HepG2 (cell line): ENCODE measurements around the gene TTLL6. TPM values are rescaled to one million over a fixed set of nuclear protein-coding genes. Genes with fewer than 3 reads are reported as not detected.

ENCODE experiments used
- ATAC-seq: fragments of 200-7000 bp; cut with Tn5 transposase; 3 replicates; pipeline ENCODE4 v1.9.1; 2020; ENCODE audit warnings: mild to moderate bottlenecking, moderate library complexity
- BruUV-seq: library from RNA; stranded (reverse); fragments of 400-500 nt; replicated peaks from 2 replicates; lab custom pipeline; 2021; lab: Mats Ljungman, UMichigan
- CTCF ChIA-PET: fragments of 300-600 bp; formaldehyde crosslinking; extraction: SDS; loops from one replicate; lab custom pipeline; 2021; ENCODE audit warnings: low total read pairs, inconsistent platforms, low intra/inter-chr PET ratio; lab: Yijun Ruan, JAX
- POLR2A ChIA-PET: fragments of 350-600 bp; sonication (Branson Sonifier 250); formaldehyde crosslinking; loops from one replicate; lab custom pipeline; 2020; ENCODE audit warnings: antibody characterized with exemption, inconsistent platforms; lab: Yijun Ruan, JAX
- DNase-seq: peaks from one replicate; pipeline ENCODE4 v3.0.0-alpha.2; 2015; ENCODE audit warnings: low spot score
- FAIRE-seq: peaks from 3 replicates; lab custom pipeline; 2011; peaks lifted over from hg19 to GRCh38; lab: Jason Lieb, UNC
- H2AFZ ChIP-seq: one replicate; pipeline ENCODE4 v1.6.1; 2011; ENCODE audit warnings: low read length, inconsistent platforms
- H3K27ac ChIP-seq: fragments of 300-600 bp; 3 replicates; pipeline ENCODE4 v1.8.0; 2011; ENCODE audit warnings: mixed run types, mild to moderate bottlenecking, mixed read lengths, low read length, inconsistent platforms; ENCODE audit not compliant: insufficient read depth; ENCODE audit errors: extremely low read length
- H3K27me3 ChIP-seq, 2 experiments: fragments of 200-600 bp in 1 of 2; 2 replicates in 1 of 2; 3 replicates in 1 of 2; pipeline versions ENCODE4 v1.6.0 to v1.8.0; 2011; ENCODE audit warnings: low read length in 2 of 2, mild to moderate bottlenecking in 2 of 2, moderate library complexity in 2 of 2, inconsistent platforms in 1 of 2; ENCODE audit not compliant: insufficient read depth in 2 of 2, control insufficient read depth in 1 of 2
- H3K36me3 ChIP-seq, 2 experiments: fragments of 200-600 bp in 1 of 2; replicated peaks in 1 of 2; 2 replicates in 1 of 2; 3 replicates in 1 of 2; pipeline versions ENCODE4 v1.5.1 to v1.8.0; 2011; ENCODE audit warnings: low read length in 2 of 2, inconsistent platforms in 1 of 2; ENCODE audit not compliant: insufficient read depth in 2 of 2, control insufficient read depth in 1 of 2
- H3K4me1 ChIP-seq: 2 replicates; pipeline ENCODE4 v1.5.1; 2012; ENCODE audit warnings: low read length, inconsistent platforms; ENCODE audit not compliant: insufficient read depth
- H3K4me2 ChIP-seq: 2 replicates; pipeline ENCODE4 v1.6.0; 2011; ENCODE audit warnings: low read depth, low read length, inconsistent platforms
- H3K4me3 ChIP-seq, 3 experiments: fragments of 200-600 bp in 1 of 3; sonication (generic), shearing (Covaris generic) in 1 of 3; replicated peaks in 1 of 3; 2 replicates each; pipeline ENCODE4 v1.5.1; 2011 to 2016; ENCODE audit warnings: low read length in 3 of 3, inconsistent platforms in 2 of 3, low read depth in 2 of 3, mild to moderate bottlenecking in 2 of 3, control low read depth in 1 of 3, mixed read lengths in 1 of 3; ENCODE audit not compliant: insufficient read depth in 1 of 3
- H3K79me2 ChIP-seq: one replicate; pipeline ENCODE4 v1.6.1; 2011; ENCODE audit warnings: low read length, inconsistent platforms; ENCODE audit not compliant: insufficient read depth
- H3K9ac ChIP-seq: 2 replicates; pipeline ENCODE4 v1.6.0; 2011; ENCODE audit warnings: mild to moderate bottlenecking, low read depth, low read length, inconsistent platforms; ENCODE audit not compliant: insufficient read depth
- H3K9me3 ChIP-seq: 2 replicates; pipeline ENCODE4 v1.5.1; 2012; ENCODE audit warnings: mild to moderate bottlenecking, low read length
- H4K20me1 ChIP-seq: 2 replicates; pipeline ENCODE4 v1.6.0; 2011; ENCODE audit warnings: inconsistent platforms, mild to moderate bottlenecking, low read length, moderate library complexity; ENCODE audit not compliant: insufficient read depth
- CBX2 ChIP-seq, 2 experiments: fragments of 200-600 bp in 1 of 2; sonication (generic); formaldehyde crosslinking in 1 of 2; IDR thresholded peaks; 2 replicates each; pipeline versions ENCODE4 v1.7.0 to v1.8.1; 2018 to 2022; ENCODE audit warnings: low read depth in 2 of 2, low read length in 1 of 2, mild to moderate bottlenecking in 1 of 2, missing genetic modification reagents in 1 of 2
- FOXO4 ChIP-seq: sonication (generic); formaldehyde crosslinking; conservative IDR thresholded peaks from 2 replicates; pipeline ENCODE4 v1.8.1; 2023; ENCODE audit warnings: missing genetic modification reagents
- ZNF333 ChIP-seq: sonication (generic); formaldehyde crosslinking; IDR thresholded peaks from 2 replicates; pipeline ENCODE4 v1.4.0; 2020; ENCODE audit warnings: mild to moderate bottlenecking, missing genetic modification reagents, borderline replicate concordance
- WGBS: methylation state at CpG from one replicate; pipeline ENCODE4 v1.1.6; 2017; ENCODE audit warnings: low lambda C conversion rate; 5-methylcytosine and 5-hydroxymethylcytosine counted together
- in situ Hi-C: cut with HindIII; loops from 2 replicates; pipeline ENCODE4 v1.10.0; 2017; ENCODE audit warnings: low pct_unique_long_range_greater_than_20kb; ENCODE audit not compliant: extremely low pct_ligation_motif_present
- intact Hi-C: fragments of 100-400 bp; cut with micrococcal nuclease; formaldehyde crosslinking; loops from one replicate; pipeline ENCODE4 v1.10.0; 2022; ENCODE audit not compliant: unreplicated experiment
- polyA plus RNA-seq, 8 experiments: library from polyadenylated mRNA; depleted of rRNA in 3 of 8; stranded (reverse) in 7 of 8; unstranded in 1 of 8; fragments of >200 nt; fragmentation: Illumina TruSeq in 4 of 8; extraction: Trizol in 4 of 8; gene quantifications; 2 replicates each; pipeline versions ENCODE4 v1.2.1 to v1.2.3, GENCODE V29; 2011 to 2016; ENCODE audit warnings: low read depth in 4 of 8, missing spikeins in 1 of 8, mixed read lengths in 1 of 8; ENCODE audit not compliant: insufficient read depth in 1 of 8
- total RNA-seq, 5 experiments: library from RNA; depleted of rRNA; stranded (reverse); fragments of >200 nt; fragmentation: Illumina TruSeq; extraction: Trizol; gene quantifications; 2 replicates each; pipeline ENCODE4 v1.2.3, GENCODE V29; 2016; ENCODE audit warnings: low read depth in 1 of 5

Gene TTLL6
- total and polyA plus RNA-seq, 2 of the 13 experiments (the other 11 are each of a cell fraction or from before 2014, with no cell fraction given): 0.04 to 0.08 TPM

- BruUV-seq: no TSS peak
- POLR2A ChIA-PET: no interaction called here
- 27% methylated on average over 16 of the region's 16 CpGs for WGBS
- ATAC-seq (no peak), FAIRE-seq (no peak), DNase-seq (no peak)
- no peak overlapping the region for H3K4me2 ChIP-seq
- H4K20me1 ChIP-seq: no peaks in the 10 kb centered on the region
- H3K79me2 ChIP-seq: no peaks in the 10 kb centered on the region
- no peak overlapping the region for H3K4me3 ChIP-seq
- in situ Hi-C loops (no loop called here), intact Hi-C loops (no loop called here)
- H3K36me3 ChIP-seq: no peaks in the 10 kb centered on the region
- H3K27ac ChIP-seq: no peak overlapping the region
- CTCF ChIA-PET: no interaction called here
- H3K27me3 ChIP-seq: peaks cover 37 to 94% of the 10 kb centered on the region in 2 experiments
- H3K9me3 ChIP-seq: no peaks in the 10 kb centered on the region
- no peak for TF ChIP-seq FOXO4
- TF ChIP-seq ZNF333: no peak
- peak; percentile 93 for TF ChIP-seq CBX2 (IDR thresholded peaks at IDR 0.05; ENCODE audit: low read depth, low read length)
- TF ChIP-seq CBX2 (CRISPR knock-in tag; IDR thresholded peaks at IDR 0.05; ENCODE audit: low read depth): no peak
- no peaks in the 10 kb centered on the region for H3K4me1 ChIP-seq
- H3K9ac ChIP-seq: no peak overlapping the region
- H2AFZ ChIP-seq: no peak overlapping the region
These were observed 68.1 kb downstream of the TTLL6 start for GRCh38 chr17:48748718-48749566.
